HG02678 (cell line): ENCODE data around the gene FBXW8.

Experiments used
- ATAC-seq: cut with Tn5 transposase; IDR thresholded peaks from one replicate; pipeline ENCODE4 v1.9.1; 2021; ENCODE audit warnings: mild to moderate bottlenecking, moderate library complexity; ENCODE audit not compliant: unreplicated experiment

Gene FBXW8

DNA sequence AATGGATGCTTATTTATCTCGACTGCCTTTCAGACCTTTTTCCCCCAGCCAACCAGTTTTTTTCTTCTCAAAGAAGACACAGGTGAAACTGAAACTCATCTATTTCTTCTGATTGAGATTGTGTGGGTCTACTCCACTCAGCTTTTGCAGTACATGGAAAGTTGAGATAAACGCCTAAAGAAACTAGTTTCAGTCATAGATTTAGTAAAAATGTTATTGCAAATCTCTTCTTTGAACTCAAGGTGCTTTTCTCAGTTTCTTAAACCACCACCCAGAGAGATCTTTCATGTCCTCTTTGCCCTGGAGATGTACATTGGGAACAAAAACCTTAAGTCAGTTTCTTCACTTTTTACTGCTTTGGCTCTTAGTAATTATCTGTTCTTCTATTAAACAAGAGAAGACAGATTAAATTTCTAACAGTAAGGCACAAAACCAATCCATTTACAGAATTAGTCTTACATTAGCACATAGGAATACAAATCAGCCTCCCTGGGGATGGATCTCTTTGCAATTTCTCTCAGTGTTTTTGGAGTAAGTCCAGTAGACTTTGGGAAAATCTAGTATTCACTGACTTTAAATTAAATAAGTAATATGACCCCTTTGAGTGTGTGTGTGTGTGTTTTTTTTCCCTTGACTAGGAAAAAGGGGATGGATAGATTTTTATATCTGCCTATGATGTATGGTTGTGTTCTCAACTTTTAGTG, 11.6 kb downstream of the FBXW8 start:
- peak; percentile 62 for ATAC-seq

DNA sequence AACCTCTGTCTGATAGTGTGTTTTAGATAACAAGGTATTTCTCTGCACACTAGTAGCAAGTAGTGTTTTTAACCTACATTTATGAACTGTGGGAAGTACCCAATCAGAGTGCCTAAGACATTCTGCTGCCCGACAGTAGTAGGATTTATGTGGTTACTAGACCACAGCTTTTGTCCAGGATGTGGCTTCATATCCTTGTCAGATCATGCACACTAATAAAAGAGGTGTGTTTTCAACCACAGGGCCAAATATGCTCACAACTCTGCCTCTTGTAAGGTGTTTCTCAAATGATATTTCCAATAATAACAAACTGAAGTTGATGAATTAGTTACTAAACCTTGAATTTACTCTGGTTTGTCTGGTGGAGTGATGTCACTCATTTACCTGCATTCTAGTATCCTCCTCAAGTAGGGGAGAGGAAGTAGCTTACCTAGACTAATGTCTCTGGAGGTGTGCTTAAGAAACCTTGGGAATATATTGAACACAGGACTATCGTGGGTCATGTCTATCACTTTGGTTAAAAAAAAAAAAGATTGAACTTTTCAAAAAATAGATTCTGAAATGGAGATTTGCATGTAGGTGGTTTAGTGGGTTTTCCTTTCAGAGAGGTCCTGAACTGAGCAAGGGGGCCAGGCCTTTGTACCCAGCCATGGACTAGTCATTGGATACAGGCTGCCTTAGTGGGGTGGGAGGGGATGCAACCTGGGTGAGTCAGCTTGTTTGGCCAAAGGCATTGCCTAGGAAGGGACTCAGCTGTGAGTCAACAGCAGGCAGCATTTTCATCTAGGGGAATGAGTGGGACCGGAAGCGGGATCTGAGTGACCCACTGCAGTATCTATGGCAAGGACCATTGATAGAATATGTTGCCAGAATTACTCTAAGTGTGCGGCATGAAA, 14.1 kb downstream of the FBXW8 start:
- peak; percentile 67 for ATAC-seq

- ATAC-seq = no peak
Observed at GRCh38 chr12:116926283-116927243, 15.8 kb downstream of the FBXW8 start.

DNA sequence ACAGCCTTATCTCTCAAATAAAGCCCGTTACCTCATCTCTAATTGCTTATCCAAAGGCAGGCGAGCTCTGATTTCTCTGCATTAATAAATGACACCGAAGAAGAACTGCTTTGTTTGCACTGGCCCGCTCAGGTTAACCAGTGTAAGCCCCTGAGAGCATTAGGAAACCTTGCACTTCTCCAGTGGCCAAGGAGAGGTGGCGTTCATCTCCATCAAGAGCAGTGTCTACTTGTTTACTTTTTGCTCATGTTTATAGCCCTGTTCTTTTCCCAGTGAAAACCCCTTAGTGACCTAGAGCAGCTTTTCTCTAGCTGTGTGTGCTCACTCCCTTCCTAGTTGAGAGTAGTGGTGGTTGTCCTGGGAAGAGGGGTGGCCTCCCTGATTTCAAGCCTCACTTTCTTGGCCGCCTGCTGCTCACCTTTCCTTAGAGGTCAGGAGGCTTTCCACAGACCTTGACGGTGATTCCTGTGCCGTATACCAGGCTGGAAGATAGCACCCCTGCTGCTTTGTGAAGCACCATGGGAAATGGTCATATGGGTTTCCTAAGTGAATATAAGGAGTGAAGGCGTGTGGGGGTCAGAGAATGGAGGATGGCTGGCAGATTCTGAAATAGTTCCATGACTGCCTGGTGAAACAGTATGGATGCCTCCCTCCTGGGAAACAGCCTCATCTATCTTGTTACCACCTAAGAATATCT, 16.6 kb downstream of the FBXW8 start:
- no peak for ATAC-seq

- ATAC-seq = no peak
Observed at GRCh38 chr12:116928504-116928903, 17.8 kb downstream of the FBXW8 start.

DNA sequence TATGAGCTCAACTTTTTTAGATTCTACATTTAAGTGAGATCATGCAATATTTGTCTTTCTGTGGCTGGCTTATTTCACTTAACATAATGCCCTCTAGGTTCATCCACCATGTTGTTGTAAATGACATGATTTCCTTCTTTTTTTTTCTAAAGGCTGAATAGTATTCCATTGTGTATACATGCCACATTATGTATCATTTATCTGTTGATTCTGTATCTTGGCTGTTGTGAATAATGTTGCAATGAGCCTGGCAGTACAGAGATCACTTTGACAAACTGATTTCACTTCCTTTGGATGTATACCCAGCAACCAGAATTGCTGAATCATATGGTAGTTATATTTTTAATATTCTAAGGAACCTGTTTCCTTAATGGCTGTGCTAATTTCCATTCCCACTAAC, 19.1 kb downstream of the FBXW8 start:
- no peak for ATAC-seq

GRCh38 chr12:116931665-116932064, 20.9 kb downstream of the FBXW8 start:
- ATAC-seq = no peak

GRCh38 chr12:116933091-116933490, 22.3 kb downstream of the FBXW8 start:
- ATAC-seq = no peak

- no peak for ATAC-seq
Observed at GRCh38 chr12:116933512-116934246, 22.9 kb downstream of the FBXW8 start.

GRCh38 chr12:116934908-116935705, 24.4 kb downstream of the FBXW8 start:
- no peak for ATAC-seq

DNA sequence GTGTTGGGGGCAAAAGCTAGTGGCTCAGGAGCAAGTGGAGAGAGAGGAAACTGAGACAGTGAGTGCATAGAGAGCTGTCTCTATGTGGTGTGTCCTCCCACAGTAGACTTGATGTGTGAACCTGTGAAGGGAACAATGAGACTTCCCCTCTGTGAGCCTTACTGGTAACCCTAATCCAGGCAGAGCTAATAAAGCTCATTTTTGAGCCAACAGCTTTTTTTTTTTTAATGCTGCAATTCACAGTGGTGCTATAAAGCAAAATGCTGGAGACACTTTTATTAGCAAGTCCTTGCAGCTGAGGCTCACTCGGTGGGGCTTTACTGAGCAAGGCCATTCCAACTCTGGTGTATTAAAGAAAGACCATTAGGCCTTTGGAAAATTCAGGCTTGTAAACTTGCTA, 26.9 kb downstream of the FBXW8 start:
- no peak for ATAC-seq

- ATAC-seq = no peak
Observed at GRCh38 chr12:116939734-116940133, 29.0 kb downstream of the FBXW8 start.

DNA sequence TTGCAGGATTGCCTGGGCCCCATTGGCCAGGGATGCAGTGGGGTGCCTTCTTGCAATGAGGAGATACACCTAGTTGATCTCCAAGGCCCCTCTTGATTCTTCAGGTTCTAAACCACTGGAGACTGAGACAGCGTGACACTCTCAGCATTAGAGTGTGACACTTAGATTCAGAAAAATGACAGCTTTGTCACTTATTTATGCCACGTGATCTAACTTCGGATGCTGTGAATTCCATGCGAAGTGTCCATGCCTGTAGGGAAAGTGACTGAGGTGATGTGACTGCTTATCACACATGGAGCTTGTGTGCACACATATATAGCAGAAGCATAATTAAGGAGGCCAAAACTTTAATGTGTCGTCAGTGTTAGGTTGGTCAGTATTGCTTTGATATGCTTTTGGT, 30.4 kb downstream of the FBXW8 start:
- ATAC-seq = no peak

DNA sequence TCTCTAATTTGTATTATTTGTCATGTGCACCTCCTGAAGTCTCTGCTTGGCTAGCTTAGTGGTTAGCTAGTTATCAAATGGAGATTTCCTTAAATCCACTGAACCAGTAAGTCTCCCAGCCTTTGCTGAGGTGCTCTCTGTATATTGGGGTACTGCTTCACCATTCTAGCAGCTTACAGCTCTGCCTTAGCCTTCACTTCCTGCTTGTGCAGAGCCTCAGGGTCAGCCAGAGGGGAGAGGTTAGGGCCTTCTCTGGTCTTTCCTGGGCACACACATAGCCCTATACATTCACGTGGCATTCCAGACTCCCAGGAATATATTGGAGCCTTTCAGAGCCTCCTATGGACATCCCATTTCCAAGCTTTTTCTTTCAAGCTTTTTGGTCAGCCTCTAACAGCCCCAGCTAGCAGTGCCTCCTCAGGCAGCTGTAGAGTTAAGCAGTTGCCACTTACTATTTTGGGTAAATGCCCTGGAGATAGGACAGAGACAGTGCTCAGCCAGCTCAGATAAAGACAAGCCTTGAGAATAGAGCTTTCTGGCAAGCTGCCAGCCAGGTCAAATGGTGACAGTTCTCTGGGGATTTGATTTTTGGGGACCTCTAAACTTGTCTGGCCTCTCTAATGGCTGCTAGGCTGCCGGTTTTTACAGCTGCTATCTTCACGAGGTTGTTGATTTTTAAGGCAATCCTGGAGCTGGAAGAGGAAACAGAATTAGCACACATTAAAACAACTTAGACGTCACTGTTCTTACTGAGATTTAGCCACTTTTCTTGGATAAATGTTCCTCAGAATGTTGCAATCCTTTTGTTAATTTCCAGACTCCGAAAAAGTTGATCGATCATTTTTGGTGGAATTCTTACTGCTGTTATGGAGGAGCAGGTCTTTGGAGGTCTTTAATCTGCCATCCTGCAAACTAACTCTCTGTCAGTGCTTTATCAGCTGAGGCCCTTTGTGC, 32.9 kb downstream of the FBXW8 start:
- no peak for ATAC-seq

DNA sequence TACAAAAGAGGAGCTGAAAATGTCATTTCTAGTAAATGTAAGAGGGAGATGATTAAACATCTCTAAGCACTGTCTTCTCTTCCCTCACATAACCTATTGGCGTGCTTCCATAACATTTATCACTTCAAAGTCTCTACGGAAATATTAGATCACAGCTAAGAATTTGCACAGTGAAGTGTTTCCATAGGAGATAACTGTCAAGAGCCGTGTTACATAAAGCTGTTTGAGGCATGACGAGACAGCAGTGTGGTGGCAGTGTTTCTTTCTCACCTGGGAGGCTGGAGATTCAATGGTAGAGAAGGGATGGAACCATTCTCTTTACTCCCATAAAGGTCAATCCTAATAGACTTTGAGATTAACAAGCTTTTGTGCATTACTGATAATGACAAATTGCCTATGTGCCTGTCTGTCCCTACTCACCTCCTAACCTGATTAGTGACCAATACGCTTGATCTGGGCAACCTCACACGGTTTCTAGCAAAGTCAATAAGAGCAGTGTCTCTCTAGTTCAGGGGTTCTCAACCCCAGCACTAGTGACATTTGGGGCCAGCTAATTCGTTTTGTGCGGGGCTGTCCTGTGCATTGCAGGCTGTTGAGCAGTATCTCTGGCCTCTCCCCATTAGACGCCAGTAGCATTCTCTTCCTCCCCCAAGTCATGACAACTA, 35.3 kb downstream of the FBXW8 start:
- no peak for ATAC-seq

DNA sequence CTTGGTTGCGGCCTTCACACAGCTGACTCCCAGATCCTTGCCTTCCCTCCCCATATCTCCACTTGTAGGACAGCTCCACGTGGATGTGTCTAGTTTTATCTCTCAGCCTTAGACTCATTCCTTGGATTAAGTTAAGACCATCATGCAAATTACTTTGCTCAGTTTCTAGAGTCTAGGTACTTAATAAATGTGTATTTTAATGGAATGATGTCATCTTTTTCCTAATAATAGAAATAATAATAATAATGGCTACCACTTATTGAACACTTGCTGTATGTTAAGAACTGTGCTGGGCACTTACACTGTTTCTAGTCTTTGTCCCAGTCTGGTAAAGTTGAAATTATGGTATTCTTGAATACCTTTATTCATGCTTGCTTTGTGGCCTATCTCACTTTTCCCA, 37.5 kb downstream of the FBXW8 start:
- no peak for ATAC-seq

DNA sequence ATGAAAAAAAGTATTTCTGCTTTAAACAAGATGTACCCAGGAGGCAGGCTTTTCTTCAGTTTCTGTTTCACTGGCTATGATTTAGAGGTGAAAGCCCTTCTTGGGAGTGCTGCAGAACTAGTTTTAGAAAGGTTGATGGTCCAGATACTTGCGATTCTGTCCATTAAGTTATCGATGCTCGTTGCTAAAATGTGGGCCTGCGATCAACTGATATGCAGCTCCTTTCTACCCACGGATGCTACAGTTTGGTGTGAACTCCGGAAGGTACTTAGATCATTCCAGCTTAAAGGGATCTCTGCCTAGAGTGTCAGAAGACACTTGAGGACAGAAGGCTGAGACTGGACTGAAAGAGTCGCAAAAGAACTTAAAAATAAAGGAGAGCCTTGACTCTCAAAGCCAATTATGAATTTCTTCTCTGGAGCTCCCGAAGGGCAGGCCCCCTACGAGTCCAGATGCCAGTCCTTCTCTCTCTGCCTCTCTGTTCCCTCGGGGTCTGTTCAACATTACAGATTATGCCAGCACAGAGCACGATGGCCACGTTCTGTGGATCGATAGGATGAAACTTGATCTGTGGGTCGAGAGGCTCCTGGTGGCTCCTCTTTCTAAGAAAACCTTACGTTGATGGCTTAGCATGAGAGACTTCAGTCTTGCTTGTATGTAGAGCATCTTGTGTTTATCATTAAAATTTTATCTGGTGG, 40.0 kb downstream of the FBXW8 start:
- ATAC-seq = no peak
